ENCODE data around the gene FBXL16. TPM values are rescaled to one million over a fixed set of nuclear protein-coding genes. Genes with fewer than 3 reads are reported as not detected.

FBXL16 gene
- total and polyA plus RNA-seq, 2 of the 13 experiments (the other 11 are each of a cell fraction or from before 2014, with no cell fraction given): 0.22 to 2.0 TPM

GRCh38 chr16:648781-649589 lies 56.6 kb downstream of the FBXL16 start, which contains the start of gene WDR90 (continued):
- TF ChIP-seq GTF3A (CRISPR knock-in tag; conservative IDR thresholded peaks at IDR 0.05): 0 out of 2 replicates have a peak, but pooled peaks have one; percentile 86
- peak; percentile 41 for TF ChIP-seq FOSL2 (CRISPR knock-in tag; IDR thresholded peaks at IDR 0.05)
- TF ChIP-seq SALL2 (CRISPR knock-in tag; IDR thresholded peaks at IDR 0.05): no peak
- peak; percentile 66 for TF ChIP-seq ZSCAN29 (CRISPR knock-in tag; conservative IDR thresholded peaks at IDR 0.05)
- TF ChIP-seq ZFX (CRISPR knock-in tag; IDR thresholded peaks at IDR 0.05; ENCODE audit: low read depth): peak; percentile 98
- no peak for TF ChIP-seq ZSCAN9 (CRISPR knock-in tag; IDR thresholded peaks at IDR 0.05; ENCODE audit: borderline replicate concordance)
- TF ChIP-seq GABPA (IDR thresholded peaks at IDR 0.05; ENCODE audit: low read depth, low read length): peak; percentile 92
- TF ChIP-seq GABPA (CRISPR knock-in tag; IDR thresholded peaks at IDR 0.05; ENCODE audit: low read depth): peak; percentile 90
- TF ChIP-seq ZNF775 (CRISPR knock-in tag; IDR thresholded peaks at IDR 0.05; ENCODE audit: borderline replicate concordance): no peak; the same call in 1 of the 2 replicates
- peak; percentile 99 for TF ChIP-seq SAP130 (CRISPR knock-in tag; IDR thresholded peaks at IDR 0.05; ENCODE audit: low read depth)
- peak; percentile 75 for TF ChIP-seq HNF4G (IDR thresholded peaks at IDR 0.05; ENCODE audit: borderline replicate concordance, low read depth, low read length)
- peak; percentile 92; the same call in 1 of the 2 replicates for TF ChIP-seq HNF4G (CRISPR knock-in tag; IDR thresholded peaks at IDR 0.05; ENCODE audit: borderline replicate concordance, low read depth)
- TF ChIP-seq NFYC (CRISPR knock-in tag; IDR thresholded peaks at IDR 0.05): peak; percentile 47
- TF ChIP-seq ZNF776 (CRISPR knock-in tag; IDR thresholded peaks at IDR 0.05): peak; percentile 95
- TF ChIP-seq SSRP1 (CRISPR knock-in tag; IDR thresholded peaks at IDR 0.05): no peak
- no peak for TF ChIP-seq ZNF34 (CRISPR knock-in tag; IDR thresholded peaks at IDR 0.05; ENCODE audit: borderline replicate concordance)
- TF ChIP-seq, protein P1, sequence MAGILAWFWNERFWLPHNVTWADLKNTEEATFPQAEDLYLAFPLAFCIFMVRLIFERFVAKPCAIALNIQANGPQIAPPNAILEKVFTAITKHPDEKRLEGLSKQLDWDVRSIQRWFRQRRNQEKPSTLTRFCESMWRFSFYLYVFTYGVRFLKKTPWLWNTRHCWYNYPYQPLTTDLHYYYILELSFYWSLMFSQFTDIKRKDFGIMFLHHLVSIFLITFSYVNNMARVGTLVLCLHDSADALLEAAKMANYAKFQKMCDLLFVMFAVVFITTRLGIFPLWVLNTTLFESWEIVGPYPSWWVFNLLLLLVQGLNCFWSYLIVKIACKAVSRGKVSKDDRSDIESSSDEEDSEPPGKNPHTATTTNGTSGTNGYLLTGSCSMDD (CRISPR knock-in tag; IDR thresholded peaks at IDR 0.05): no peak
- TF ChIP-seq MAFK (conservative IDR thresholded peaks at IDR 0.05 in 1 of 2, IDR thresholded peaks at IDR 0.05 in 1 of 2; ENCODE audit: low read length in 2 of 2): no peak
- no peak for TF ChIP-seq SMAD9 (CRISPR knock-in tag; IDR thresholded peaks at IDR 0.05)
- TF ChIP-seq HNRNPL (IDR thresholded peaks at IDR 0.05; ENCODE audit: low read depth, low read length): peak; percentile 73; the same call in 1 of the 2 replicates
- TF ChIP-seq SATB2 (CRISPR knock-in tag; IDR thresholded peaks at IDR 0.05): no peak
- TF ChIP-seq, protein P2, sequence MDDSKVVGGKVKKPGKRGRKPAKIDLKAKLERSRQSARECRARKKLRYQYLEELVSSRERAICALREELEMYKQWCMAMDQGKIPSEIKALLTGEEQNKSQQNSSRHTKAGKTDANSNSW (CRISPR knock-in tag; IDR thresholded peaks at IDR 0.05; ENCODE audit: borderline replicate concordance): no peak
- peak; percentile 83; the same call in 1 of the 2 replicates for TF ChIP-seq POLR2G (IDR thresholded peaks at IDR 0.05; ENCODE audit: low read depth, low read length)
- peak; percentile 61 for TF ChIP-seq SP2 (CRISPR knock-in tag; IDR thresholded peaks at IDR 0.05)
- no peak for TF ChIP-seq ATAD3A (CRISPR knock-in tag; IDR thresholded peaks at IDR 0.05)
- TF ChIP-seq MTF2 (CRISPR knock-in tag; IDR thresholded peaks at IDR 0.05; ENCODE audit: borderline replicate concordance): no peak; the same call in 1 of the 2 replicates
- TF ChIP-seq ZNF260 (CRISPR knock-in tag; IDR thresholded peaks at IDR 0.05; ENCODE audit: borderline replicate concordance, low read depth): no peak
- TF ChIP-seq TAF1 (CRISPR knock-in tag; IDR thresholded peaks at IDR 0.05): peak; percentile 76
- TF ChIP-seq MYC (CRISPR knock-in tag; IDR thresholded peaks at IDR 0.05; ENCODE audit: borderline replicate concordance): peak; percentile 88; the same call in 1 of the 2 replicates
- peak; percentile 75; the same call in 1 of the 2 replicates for TF ChIP-seq EEA1 (CRISPR knock-in tag; IDR thresholded peaks at IDR 0.05; ENCODE audit: borderline replicate concordance)
- TF ChIP-seq ZNF768 (CRISPR knock-in tag; IDR thresholded peaks at IDR 0.05): peak; percentile 69; the same call in 1 of the 2 replicates
- no peak for TF ChIP-seq HOXA7 (CRISPR knock-in tag; IDR thresholded peaks at IDR 0.05)
- TF ChIP-seq SRSF1 (optimal IDR thresholded peaks at IDR 0.05; ENCODE audit: low read depth, low read length): peak; percentile 59
